Thoracic aorta (tissue), 2 donors: Measurements from ENCODE around the gene EEF1B2. TPM values are rescaled to one million over a fixed set of nuclear protein-coding genes. Genes with fewer than 3 reads are reported as not detected.

Source experiments
- ATAC-seq: fragments of 150-250 bp; one replicate; pipeline ENCODE4 v1.8.0; 2017; ENCODE audit warnings: low read depth; ENCODE audit not compliant: insufficient number of reproducible peaks, low FRiP score
- DNase-seq: peaks from one replicate; pipeline ENCODE4 v3.0.0-alpha.2; 2020; ENCODE audit warnings: low spot score
- H3K27ac ChIP-seq, 2 donors: fragments of 200-600 bp; sonication (generic); 1 replicate in 1 of 2; 2 replicates in 1 of 2; pipeline ENCODE4 v1.5.1; 2016; ENCODE audit warnings: mild to moderate bottlenecking in 2 of 2, moderate library complexity in 2 of 2
- H3K27me3 ChIP-seq: fragments of 200-600 bp; sonication (generic); replicated peaks from 2 replicates; pipeline ENCODE4 v1.6.0; 2016; ENCODE audit warnings: mild to moderate bottlenecking; ENCODE audit not compliant: insufficient read depth
- H3K36me3 ChIP-seq: fragments of 200-600 bp; sonication (generic); one replicate; pipeline ENCODE4 v1.5.1; 2016
- H3K4me1 ChIP-seq, 2 donors: fragments of 200-600 bp; sonication (generic); 1 replicate in 1 of 2; 2 replicates in 1 of 2; pipeline versions ENCODE4 v1.5.1 to v1.6.0; 2016; ENCODE audit warnings: low read depth in 2 of 2, mild to moderate bottlenecking in 1 of 2; ENCODE audit not compliant: control insufficient read depth in 1 of 2
- H3K4me3 ChIP-seq: fragments of 200-600 bp; sonication (generic); 2 replicates; pipeline ENCODE4 v1.5.1; 2016; ENCODE audit warnings: mild to moderate bottlenecking
- H3K9me3 ChIP-seq: fragments of 200-600 bp; sonication (generic); 2 replicates; pipeline ENCODE4 v1.5.1; 2016
- total RNA-seq, 2 donors: library from RNA; depleted of rRNA; stranded (reverse); fragments of >200 nt; gene quantifications; one replicate each; pipeline versions ENCODE4 v1.1.0 to v1.2.3, GENCODE V29; 2016
- TF ChIP-seq, protein P1 (sequence below): fragments of 200-600 bp; sonication (generic); IDR thresholded peaks from one replicate; pipeline ENCODE4 v1.5.1; 2019; ENCODE audit warnings: antibody characterized with exemption

The EEF1B2 gene
- total RNA-seq, 2 donors from 2014 or later = 123 to 215 TPM

- Histone ChIP-seq H3K27ac (no peak overlapping the region), H3K27me3 (no peaks in the 10 kb centered on the region), H3K4me1 (no peaks in the 10 kb centered on the region), H3K4me3 (no peak overlapping the region), H3K9me3 (no peaks in the 10 kb centered on the region), H3K36me3 (no peaks in the 10 kb centered on the region)
- DNase-seq (no peak), ATAC-seq (no peak)
- TF ChIP-seq, protein P1, sequence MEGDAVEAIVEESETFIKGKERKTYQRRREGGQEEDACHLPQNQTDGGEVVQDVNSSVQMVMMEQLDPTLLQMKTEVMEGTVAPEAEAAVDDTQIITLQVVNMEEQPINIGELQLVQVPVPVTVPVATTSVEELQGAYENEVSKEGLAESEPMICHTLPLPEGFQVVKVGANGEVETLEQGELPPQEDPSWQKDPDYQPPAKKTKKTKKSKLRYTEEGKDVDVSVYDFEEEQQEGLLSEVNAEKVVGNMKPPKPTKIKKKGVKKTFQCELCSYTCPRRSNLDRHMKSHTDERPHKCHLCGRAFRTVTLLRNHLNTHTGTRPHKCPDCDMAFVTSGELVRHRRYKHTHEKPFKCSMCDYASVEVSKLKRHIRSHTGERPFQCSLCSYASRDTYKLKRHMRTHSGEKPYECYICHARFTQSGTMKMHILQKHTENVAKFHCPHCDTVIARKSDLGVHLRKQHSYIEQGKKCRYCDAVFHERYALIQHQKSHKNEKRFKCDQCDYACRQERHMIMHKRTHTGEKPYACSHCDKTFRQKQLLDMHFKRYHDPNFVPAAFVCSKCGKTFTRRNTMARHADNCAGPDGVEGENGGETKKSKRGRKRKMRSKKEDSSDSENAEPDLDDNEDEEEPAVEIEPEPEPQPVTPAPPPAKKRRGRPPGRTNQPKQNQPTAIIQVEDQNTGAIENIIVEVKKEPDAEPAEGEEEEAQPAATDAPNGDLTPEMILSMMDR = no peak
These were observed 30.0 kb downstream of the EEF1B2 start for GRCh38 chr2:206189691-206190090.

DNA sequence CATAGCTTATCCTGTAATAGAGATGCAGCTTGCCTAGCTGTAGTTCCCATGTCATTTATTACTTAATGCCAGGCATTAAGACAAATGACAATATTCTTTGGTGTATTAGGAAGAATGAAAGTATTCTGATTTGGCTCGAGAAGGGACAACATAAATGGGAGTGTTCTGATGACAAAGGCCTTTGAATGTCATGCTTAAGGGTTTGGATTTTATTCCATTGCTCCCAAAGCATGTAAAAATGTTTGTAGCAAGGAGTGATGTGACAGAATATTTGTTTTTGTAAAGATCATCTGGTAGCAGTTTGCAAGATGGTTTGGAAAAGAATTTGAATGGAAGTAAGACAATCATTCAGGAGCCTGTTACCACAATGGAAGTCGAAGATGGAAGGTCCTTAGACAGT is 30.4 kb downstream of the EEF1B2 start:
- no peaks in the 10 kb centered on the region for H3K36me3 ChIP-seq
- no peak for ATAC-seq
- TF ChIP-seq, protein P1 = no peak

DNA sequence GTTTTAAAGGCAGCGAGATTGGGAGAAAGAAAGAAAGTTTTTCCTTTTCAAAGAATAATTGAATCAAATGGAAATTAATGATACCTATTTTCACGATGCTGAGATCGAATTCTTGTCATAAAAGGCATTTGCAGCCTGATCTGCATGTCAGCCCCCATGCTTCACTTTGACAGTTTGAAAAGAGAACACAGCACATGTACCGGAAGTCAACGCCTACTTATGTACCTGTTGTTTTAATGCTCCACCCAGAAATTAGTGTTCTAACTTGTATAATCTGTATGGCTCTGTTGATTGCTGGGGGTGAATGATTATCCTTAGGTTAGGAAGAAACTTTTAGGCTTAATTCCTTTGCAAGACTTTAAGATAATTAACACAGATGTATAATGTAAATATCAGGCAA is 31.0 kb downstream of the EEF1B2 start:
- Histone ChIP-seq H3K4me1 (no peaks in the 10 kb centered on the region), H3K9me3 (no peaks in the 10 kb centered on the region), H3K4me3 (no peak overlapping the region), H3K36me3 (no peaks in the 10 kb centered on the region), H3K27me3 (no peaks in the 10 kb centered on the region), H3K27ac (no peak overlapping the region)
- DNase-seq (no peak), ATAC-seq (no peak)
- TF ChIP-seq, protein P1 = no peak

More for the DNA sequence above, 30.4 kb downstream of the EEF1B2 start:
- Histone ChIP-seq H3K27me3 (no peaks in the 10 kb centered on the region), H3K4me1 (no peaks in the 10 kb centered on the region), H3K27ac (no peak overlapping the region), H3K9me3 (no peaks in the 10 kb centered on the region), H3K4me3 (no peak overlapping the region)
- no peak for DNase-seq

DNA sequence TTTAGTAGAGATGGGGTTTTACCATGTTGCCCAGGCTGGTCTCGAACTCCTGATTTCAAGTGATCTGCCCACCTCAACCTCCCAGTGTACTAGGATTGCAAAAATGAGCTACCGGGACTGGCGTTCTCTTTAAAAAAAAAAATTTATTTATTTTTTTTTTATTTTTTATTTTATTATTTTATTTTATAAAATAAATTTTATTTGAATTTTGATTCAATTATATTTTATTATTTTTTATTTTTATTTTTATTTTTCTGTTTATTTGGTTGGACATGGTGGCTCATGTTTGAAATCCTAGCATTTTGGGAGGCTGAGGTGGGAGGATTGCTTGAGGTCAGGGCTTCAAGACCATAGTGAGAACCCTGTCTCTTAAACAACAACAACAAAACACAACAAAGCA is 32.5 kb downstream of the EEF1B2 start:
- DNase-seq = no peak
- no peak for ATAC-seq
- TF ChIP-seq, protein P1 = no peak
- Histone ChIP-seq H3K4me1 (no peaks in the 10 kb centered on the region), H3K27ac (no peak overlapping the region), H3K4me3 (no peak overlapping the region), H3K36me3 (no peaks in the 10 kb centered on the region), H3K27me3 (no peaks in the 10 kb centered on the region), H3K9me3 (no peaks in the 10 kb centered on the region)

GRCh38 chr2:206193671-206194357 is 34.1 kb downstream of the EEF1B2 start:
- no peaks in the 10 kb centered on the region for H3K36me3 ChIP-seq
- no peak for ATAC-seq
- no peak for DNase-seq
- H3K9me3 ChIP-seq = no peaks in the 10 kb centered on the region
- TF ChIP-seq, protein P1 = no peak
- H3K27me3 ChIP-seq = no peaks in the 10 kb centered on the region
- no peak overlapping the region for H3K4me3 ChIP-seq
- no peaks in the 10 kb centered on the region for H3K4me1 ChIP-seq
- H3K27ac ChIP-seq = no peak overlapping the region
